Fibroblast of villous mesenchyme (primary cell): ENCODE results near the gene POLR2A. TPM values are rescaled to one million over a fixed set of nuclear protein-coding genes. Genes with fewer than 3 reads are reported as not detected.

Source experiments
- DNase-seq: peaks from one replicate; pipeline ENCODE4 v3.0.0-alpha.2; 2010; ENCODE audit warnings: low read depth
- H3K4me3 ChIP-seq: 2 replicates; pipeline ENCODE4 v1.5.1; 2011; ENCODE audit warnings: low read depth, mild to moderate bottlenecking, low read length
- total RNA-seq: library from RNA; depleted of rRNA; stranded (reverse); fragments of >200 nt; gene quantifications from 2 replicates; pipeline ENCODE4 v1.2.3, GENCODE V29; 2012
- TF ChIP-seq, protein P1 (sequence below): IDR thresholded peaks from 2 replicates; pipeline ENCODE4 v1.5.1; 2012; ENCODE audit warnings: low read depth, mild to moderate bottlenecking, low read length; ENCODE audit not compliant: insufficient read depth

Gene POLR2A
- total RNA-seq, 1 donor = 118 TPM

DNA sequence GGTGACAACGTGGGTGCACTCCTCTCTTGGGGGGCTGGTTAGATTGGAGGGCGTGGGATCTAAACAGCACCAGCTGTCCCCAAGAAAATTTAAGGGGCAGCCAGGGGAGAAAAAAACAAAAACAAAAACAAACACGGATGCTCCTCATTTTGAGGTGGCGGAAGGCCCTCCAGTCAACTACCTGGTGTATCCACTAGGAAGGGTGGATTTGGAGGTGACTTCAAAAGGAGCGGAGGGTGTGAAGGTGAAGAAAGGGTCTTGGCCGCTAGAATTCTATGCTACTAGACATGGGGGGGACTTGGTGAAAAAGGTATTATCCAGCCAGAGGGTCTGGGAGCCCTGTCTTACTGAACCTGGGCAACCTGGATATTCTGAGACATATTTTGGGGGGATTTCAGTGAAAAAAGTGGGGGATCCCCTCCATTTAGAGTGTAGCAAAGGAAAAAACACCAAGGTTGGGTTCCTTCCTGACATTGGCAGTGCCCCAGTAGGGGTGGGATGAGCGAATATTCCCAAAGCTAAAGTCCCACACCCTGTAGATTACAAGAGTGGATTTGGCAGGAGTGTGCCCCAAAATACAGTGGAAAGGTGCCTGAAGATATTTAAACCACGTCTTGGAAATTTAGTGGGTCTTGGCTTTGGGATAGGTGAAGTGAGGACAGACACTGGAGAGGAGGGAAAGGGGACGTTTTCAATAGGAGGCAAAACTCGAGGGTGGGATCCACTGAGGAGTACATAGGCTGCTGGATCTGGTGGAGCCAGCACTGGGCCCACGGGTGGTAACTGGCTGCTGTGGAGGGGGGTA lies 45.3 kb upstream of the POLR2A start:
- H3K4me3 ChIP-seq = peak overlapping the region; percentile 44
- DNase-seq = no peak
- TF ChIP-seq, protein P1, sequence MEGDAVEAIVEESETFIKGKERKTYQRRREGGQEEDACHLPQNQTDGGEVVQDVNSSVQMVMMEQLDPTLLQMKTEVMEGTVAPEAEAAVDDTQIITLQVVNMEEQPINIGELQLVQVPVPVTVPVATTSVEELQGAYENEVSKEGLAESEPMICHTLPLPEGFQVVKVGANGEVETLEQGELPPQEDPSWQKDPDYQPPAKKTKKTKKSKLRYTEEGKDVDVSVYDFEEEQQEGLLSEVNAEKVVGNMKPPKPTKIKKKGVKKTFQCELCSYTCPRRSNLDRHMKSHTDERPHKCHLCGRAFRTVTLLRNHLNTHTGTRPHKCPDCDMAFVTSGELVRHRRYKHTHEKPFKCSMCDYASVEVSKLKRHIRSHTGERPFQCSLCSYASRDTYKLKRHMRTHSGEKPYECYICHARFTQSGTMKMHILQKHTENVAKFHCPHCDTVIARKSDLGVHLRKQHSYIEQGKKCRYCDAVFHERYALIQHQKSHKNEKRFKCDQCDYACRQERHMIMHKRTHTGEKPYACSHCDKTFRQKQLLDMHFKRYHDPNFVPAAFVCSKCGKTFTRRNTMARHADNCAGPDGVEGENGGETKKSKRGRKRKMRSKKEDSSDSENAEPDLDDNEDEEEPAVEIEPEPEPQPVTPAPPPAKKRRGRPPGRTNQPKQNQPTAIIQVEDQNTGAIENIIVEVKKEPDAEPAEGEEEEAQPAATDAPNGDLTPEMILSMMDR = no peak

DNA sequence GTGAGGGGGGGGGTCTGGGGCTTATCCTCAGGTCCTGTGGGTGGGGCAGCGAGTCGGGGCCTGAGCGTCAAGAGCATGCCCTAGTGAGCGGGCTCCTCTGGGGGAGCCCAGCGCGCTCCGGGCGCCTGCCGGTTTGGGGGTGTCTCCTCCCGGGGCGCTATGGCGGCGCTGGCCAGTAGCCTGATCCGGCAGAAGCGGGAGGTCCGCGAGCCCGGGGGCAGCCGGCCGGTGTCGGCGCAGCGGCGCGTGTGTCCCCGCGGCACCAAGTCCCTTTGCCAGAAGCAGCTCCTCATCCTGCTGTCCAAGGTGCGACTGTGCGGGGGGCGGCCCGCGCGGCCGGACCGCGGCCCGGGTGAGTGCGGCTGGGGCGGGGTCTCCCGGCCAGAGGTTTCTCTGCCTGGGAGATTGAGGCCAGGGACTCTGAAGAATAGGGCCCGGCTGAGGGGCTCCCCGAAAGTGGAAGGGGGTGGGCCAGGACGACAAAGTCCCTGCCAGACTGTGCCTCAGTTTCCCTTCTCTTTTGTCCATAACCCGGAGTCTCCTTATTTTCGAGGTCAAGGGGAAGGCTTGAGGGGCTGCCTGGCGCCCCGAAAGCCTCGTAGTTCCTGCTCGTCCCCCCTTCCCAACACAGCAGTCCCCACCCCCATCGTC lies 44.6 kb upstream of the POLR2A start, which contains the start of gene FGF11:
FGF11 (plus strand) TSS at position 51 of the 651 bp plus-strand sequence; CDS start at position 160, 109 bp downstream.
- H3K4me3 ChIP-seq = peak within 1 kb of the TSS; percentile 60
- DNase-seq = no peak

GRCh38 chr17:7440113-7440833 lies 43.9 kb upstream of the POLR2A start:
- TF ChIP-seq, protein P1 = no peak

More for the DNA sequence above, 44.6 kb upstream of the POLR2A start, which contains the start of gene FGF11:
- TF ChIP-seq, protein P1 = no peak

DNA sequence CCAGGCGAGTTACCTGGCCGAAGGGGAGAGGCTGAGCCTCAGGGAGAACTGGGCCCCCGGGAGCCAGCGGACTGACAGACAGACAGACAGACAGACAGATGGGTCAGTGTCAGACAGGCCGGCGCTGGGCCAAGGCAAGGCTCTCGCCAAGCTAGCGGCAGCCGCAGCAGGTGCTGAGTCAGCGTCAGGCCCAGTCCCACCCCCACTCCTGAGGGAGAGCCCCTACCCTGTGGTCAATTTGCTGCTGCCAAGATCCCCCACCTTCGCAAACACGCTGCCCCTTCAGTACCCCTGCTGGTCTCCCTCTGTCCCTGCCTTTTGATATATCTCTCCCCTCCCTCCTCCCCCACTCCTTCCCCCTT lies 43.4 kb upstream of the POLR2A start:
- DNase-seq = no peak
- no peak overlapping the region for H3K4me3 ChIP-seq
- TF ChIP-seq, protein P1 = no peak

More at GRCh38 chr17:7440113-7440833, 43.9 kb upstream of the POLR2A start:
- peak; percentile 47 for DNase-seq
- peak overlapping the region; percentile 60 for H3K4me3 ChIP-seq

DNA sequence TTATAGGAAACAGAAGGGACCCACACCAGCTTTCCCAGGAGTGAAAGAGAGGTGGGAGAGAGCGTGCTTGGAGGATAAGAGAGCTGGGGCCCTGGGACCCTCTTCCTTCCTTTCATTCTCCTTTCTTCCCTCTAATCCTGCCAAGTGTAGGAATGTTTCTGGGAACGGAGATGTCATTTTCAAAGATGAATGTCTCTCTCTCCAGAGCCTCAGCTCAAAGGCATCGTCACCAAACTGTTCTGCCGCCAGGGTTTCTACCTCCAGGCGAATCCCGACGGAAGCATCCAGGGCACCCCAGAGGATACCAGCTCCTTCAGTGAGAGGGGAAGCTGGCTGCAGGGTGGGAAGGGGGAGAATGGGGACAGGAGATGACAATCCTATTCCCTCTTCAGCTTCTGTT lies 42.9 kb upstream of the POLR2A start:
- no peak overlapping the region for H3K4me3 ChIP-seq
- TF ChIP-seq, protein P1 = no peak
- no peak for DNase-seq

DNA sequence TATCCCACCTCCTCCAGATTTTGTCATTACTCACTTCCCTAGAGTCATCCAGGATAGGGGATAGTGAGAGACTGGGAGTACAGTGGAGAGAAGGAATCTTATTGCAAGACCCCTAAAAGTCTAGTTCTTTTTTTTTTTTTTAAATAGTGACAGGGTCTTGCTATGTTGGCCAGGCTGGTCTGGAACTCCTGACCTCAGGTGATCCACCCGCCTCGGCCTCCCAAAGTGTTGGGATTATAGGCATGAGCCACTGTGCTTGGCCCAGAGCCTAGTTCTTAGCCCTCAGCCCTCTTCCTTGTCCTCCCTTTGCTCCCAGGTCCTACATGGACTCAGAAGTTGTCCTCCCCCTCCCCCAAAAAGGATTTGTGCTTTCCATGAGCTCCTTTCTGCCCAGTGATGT lies 42.0 kb upstream of the POLR2A start:
- H3K4me3 ChIP-seq = no peak overlapping the region
- TF ChIP-seq, protein P1 = no peak
- no peak for DNase-seq
